CD8-positive, alpha-beta memory T cell (primary cell): Measurements from ENCODE around the gene SLC50A1. TPM values are rescaled to one million over a fixed set of nuclear protein-coding genes. Genes with fewer than 3 reads are reported as not detected.

ENCODE experiments used
- CTCF ChIA-PET: fragments of 350-600 bp; sonication (Branson Sonifier 250); formaldehyde crosslinking; loops from one replicate; lab custom pipeline; 2021; ENCODE audit warnings: antibody characterized with exemption; lab: Charles Lee
- POLR2A ChIA-PET: fragments of 350-600 bp; sonication (Branson Sonifier 250); formaldehyde crosslinking; loops from one replicate; lab custom pipeline; 2021; ENCODE audit warnings: antibody characterized with exemption; lab: Charles Lee
- DNase-seq, 5 donors: peaks; one replicate each; pipeline versions ENCODE4 v3.0.0 to v3.0.0-alpha.2; 2020 to 2022; ENCODE audit warnings: mixed read lengths in 1 of 5
- H3K27ac ChIP-seq: one replicate; pipeline ENCODE4 v1.7.0; 2013; ENCODE audit warnings: low read depth, mild to moderate bottlenecking, low read length, moderate library complexity
- H3K27me3 ChIP-seq: 2 replicates; pipeline ENCODE4 v1.7.0; 2013; ENCODE audit warnings: low read length, mild to moderate bottlenecking; ENCODE audit not compliant: insufficient read depth, poor library complexity, severe bottlenecking
- H3K36me3 ChIP-seq: 2 replicates; pipeline ENCODE4 v1.7.0; 2013; ENCODE audit warnings: mild to moderate bottlenecking, low read length, moderate library complexity; ENCODE audit not compliant: insufficient read depth
- H3K4me1 ChIP-seq: 2 replicates; pipeline ENCODE4 v1.7.0; 2013; ENCODE audit warnings: mild to moderate bottlenecking, low read length, moderate library complexity; ENCODE audit not compliant: insufficient read depth
- H3K4me3 ChIP-seq: 2 replicates; pipeline ENCODE4 v1.7.0; 2013; ENCODE audit warnings: mild to moderate bottlenecking, low read length
- H3K9me3 ChIP-seq: 2 replicates; pipeline ENCODE4 v1.7.0; 2013; ENCODE audit warnings: mild to moderate bottlenecking, low read length
- H3K27ac Mint-ChIP-seq, 8 donors: one replicate each; pipeline ENCODE4 v1.8.0; 2020 to 2021; ENCODE audit warnings: mixed read lengths in 8 of 8, mild to moderate bottlenecking in 6 of 8, inconsistent platforms in 3 of 8, moderate library complexity in 3 of 8
- H3K27me3 Mint-ChIP-seq, 2 donors: one replicate each; pipeline ENCODE4 v1.8.0; 2020 to 2021; ENCODE audit warnings: mixed read lengths in 2 of 2, mild to moderate bottlenecking in 1 of 2, moderate library complexity in 1 of 2
- H3K36me3 Mint-ChIP-seq, 3 donors: one replicate each; pipeline ENCODE4 v1.8.0; 2020 to 2021; ENCODE audit warnings: mixed read lengths in 3 of 3, inconsistent platforms in 1 of 3, mild to moderate bottlenecking in 1 of 3
- H3K4me1 Mint-ChIP-seq, 3 donors: one replicate each; pipeline ENCODE4 v1.8.0; 2020 to 2021; ENCODE audit warnings: mixed read lengths in 3 of 3, inconsistent platforms in 1 of 3, mild to moderate bottlenecking in 1 of 3
- H3K4me3 Mint-ChIP-seq, 7 donors: one replicate each; pipeline ENCODE4 v1.8.0; 2020 to 2021; ENCODE audit warnings: mixed read lengths in 7 of 7, mild to moderate bottlenecking in 6 of 7, moderate library complexity in 4 of 7, inconsistent platforms in 2 of 7
- H3K9me3 Mint-ChIP-seq, 5 donors: one replicate each; pipeline ENCODE4 v1.8.0; 2020 to 2022; ENCODE audit warnings: mixed read lengths in 5 of 5, mild to moderate bottlenecking in 3 of 5, moderate library complexity in 2 of 5, inconsistent platforms in 1 of 5
- polyA plus RNA-seq: library from polyadenylated mRNA; unstranded; fragments of 300-500 nt; fragmentation: Illumina TruSeq; gene quantifications from one replicate; pipeline ENCODE4 v1.2.3, GENCODE V29; 2021
- total RNA-seq, 2 experiments: library from RNA; stranded (reverse); gene quantifications; one replicate each; pipeline ENCODE4 v1.2.3, GENCODE V29; 2021

Gene SLC50A1
- total and polyA plus RNA-seq, 3 experiments from 2014 or later: 43.4 to 49.5 (median 47.2) TPM

- Histone ChIP-seq H3K4me3 (no peak overlapping the region), H3K27ac (no peak overlapping the region), H3K27me3 (no peaks in the 10 kb centered on the region), H3K4me1 (peaks cover 34% of the 10 kb centered on the region), H3K36me3 (no peaks in the 10 kb centered on the region), H3K9me3 (no peaks in the 10 kb centered on the region)
- peak overlapping the region in 5 of 7 donors; percentile 20 to 89 (median 54) for H3K4me3 Mint-ChIP-seq
- H3K36me3 Mint-ChIP-seq: no peaks in the 10 kb centered on the region
- no peak overlapping the region for H3K27ac Mint-ChIP-seq
- no peaks in the 10 kb centered on the region for H3K9me3 Mint-ChIP-seq
- ChIA-PET POLR2A (interaction anchor here (0.5 kb wide), 1 partner anchor 19 kb away, joined by 3 read pairs; no protein-coding TSS in a partner anchor), CTCF (interaction anchor here (1.2 to 1.7 kb wide), 2 partner anchors 35 to 42 kb away, joined by 4 to 5 read pairs; no protein-coding TSS in a partner anchor)
- DNase-seq: no peak
- H3K27me3 Mint-ChIP-seq: peaks cover 14 to 33% of the 10 kb centered on the region in 2 donors
- peaks cover 23 to 30% (median 23%) of the 10 kb centered on the region in 3 donors for H3K4me1 Mint-ChIP-seq
Observed at GRCh38 chr1:155125946-155126555, 9.6 kb upstream of the SLC50A1 start.

DNA sequence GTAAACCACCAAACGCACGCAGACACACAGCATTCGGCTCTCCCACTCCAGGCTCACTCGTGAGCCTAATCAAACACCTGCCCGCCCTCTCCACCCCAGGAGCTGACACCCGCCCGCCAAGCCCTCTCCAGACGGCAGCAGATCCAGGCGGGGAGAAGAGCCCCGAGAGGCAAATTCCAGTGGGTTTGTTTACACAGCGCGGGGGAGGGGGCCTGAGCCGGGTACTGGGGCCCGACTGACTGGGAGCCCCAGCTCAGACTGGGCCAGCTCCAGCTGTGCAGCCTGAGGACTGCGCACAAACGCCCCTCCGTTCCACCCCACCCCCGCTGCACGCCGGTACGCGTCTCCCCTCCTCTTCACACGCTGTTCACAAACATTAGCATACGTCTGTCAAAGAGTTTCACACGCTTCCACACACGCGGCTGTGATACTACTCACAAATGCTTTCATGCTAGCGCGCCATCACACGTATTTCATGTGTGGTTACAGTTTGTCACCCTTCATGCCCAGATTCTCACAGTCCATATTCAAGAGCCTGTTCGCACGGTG lies 9.0 kb upstream of the SLC50A1 start:
- CTCF ChIA-PET: interaction anchor here (1.7 kb wide), 1 partner anchor 36 kb away, joined by 5 read pairs; no protein-coding TSS in a partner anchor
- Histone ChIP-seq H3K4me1 (peaks cover 34% of the 10 kb centered on the region), H3K27ac (no peak overlapping the region), H3K27me3 (no peaks in the 10 kb centered on the region), H3K9me3 (no peaks in the 10 kb centered on the region), H3K4me3 (peak overlapping the region; percentile 64), H3K36me3 (no peaks in the 10 kb centered on the region)
- H3K4me1 Mint-ChIP-seq: peaks cover 23 to 30% (median 23%) of the 10 kb centered on the region in 3 donors
- H3K36me3 Mint-ChIP-seq: no peaks in the 10 kb centered on the region
- peak overlapping the region in 3 of 8 donors; percentile 4 to 66 (median 40) for H3K27ac Mint-ChIP-seq
- H3K9me3 Mint-ChIP-seq: no peaks in the 10 kb centered on the region
- POLR2A ChIA-PET: interaction anchor here (0.5 kb wide), 1 partner anchor 18 kb away, joined by 3 read pairs; no protein-coding TSS in a partner anchor
- peaks cover 16 to 34% of the 10 kb centered on the region in 2 donors for H3K27me3 Mint-ChIP-seq
- peak in 4 of 5 donors; percentile 34 to 64 (median 36) for DNase-seq
- H3K4me3 Mint-ChIP-seq: peak overlapping the region; percentile 78 to 93 (median 89)

- Histone ChIP-seq H3K36me3 (no peaks in the 10 kb centered on the region), H3K4me1 (peaks cover 34% of the 10 kb centered on the region), H3K27ac (peak within 1 kb of the TSS; percentile 55), H3K9me3 (no peaks in the 10 kb centered on the region), H3K4me3 (peak within 1 kb of the TSS; percentile 64), H3K27me3 (no peaks in the 10 kb centered on the region)
- Mint-ChIP-seq H3K4me3 (peak within 1 kb of the TSS; percentile 78 to 93 (median 89)), H3K27ac (peak within 1 kb of the TSS in 6 of 8 donors; percentile 13 to 77 (median 68)), H3K36me3 (no peaks in the 10 kb centered on the region), H3K27me3 (peaks cover 16 to 34% of the 10 kb centered on the region in 2 donors), H3K9me3 (no peaks in the 10 kb centered on the region), H3K4me1 (peaks cover 23 to 30% (median 23%) of the 10 kb centered on the region in 3 donors)
- ChIA-PET POLR2A (no interaction called here), CTCF (interaction anchor here (1.5 to 3.0 kb wide), 3 partner anchors 16 to 36 kb away, joined by 3 to 12 read pairs (median 5); no protein-coding TSS in a partner anchor)
- peak; percentile 22 to 63 (median 42) for DNase-seq
Observed at GRCh38 chr1:155127105-155127966, 8.3 kb upstream of the SLC50A1 start, which contains the start of gene EFNA1. EFNA1 (plus strand) TSS chr1:155127876; CDS start chr1:155127978, 102 bp downstream.

DNA sequence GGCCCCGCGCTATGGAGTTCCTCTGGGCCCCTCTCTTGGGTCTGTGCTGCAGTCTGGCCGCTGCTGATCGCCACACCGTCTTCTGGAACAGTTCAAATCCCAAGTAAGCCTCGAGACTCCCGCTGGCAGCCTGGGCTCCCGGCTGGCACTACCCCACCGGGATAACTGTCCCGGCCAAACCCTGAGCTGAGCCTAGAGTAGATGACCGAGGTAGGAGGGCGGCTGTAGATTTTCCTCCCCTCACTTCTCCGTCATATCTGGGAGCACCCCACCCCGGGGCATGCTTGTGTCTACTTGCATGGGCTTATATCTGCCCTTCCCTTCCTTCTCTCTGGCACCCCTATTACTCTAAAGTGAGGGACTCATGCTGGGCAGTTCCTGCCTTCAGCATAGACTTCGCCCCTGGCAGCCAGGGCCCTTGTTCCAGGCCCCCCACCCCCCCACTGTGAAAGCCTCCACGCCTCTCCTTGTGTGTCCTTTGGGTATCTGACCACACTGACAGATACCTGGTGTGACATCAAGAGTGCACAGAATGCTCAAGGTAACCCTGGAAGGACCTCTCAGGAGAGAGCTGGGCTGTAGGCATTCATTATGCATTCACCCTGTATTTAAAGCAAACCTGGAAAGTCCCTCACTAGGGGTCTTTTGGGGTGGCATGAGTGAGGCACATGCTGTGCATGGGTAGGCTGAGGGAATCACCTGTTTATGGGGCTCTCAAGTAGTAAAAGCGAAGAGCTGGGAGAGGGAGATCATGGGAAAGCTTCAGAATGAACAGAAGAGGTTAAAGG lies 7.5 kb upstream of the SLC50A1 start:
- peaks cover 34% of the 10 kb centered on the region for H3K4me1 ChIP-seq
- Mint-ChIP-seq H3K27me3 (peaks cover 16 to 34% of the 10 kb centered on the region in 2 donors), H3K27ac (peak overlapping the region in 5 of 8 donors; percentile 13 to 71 (median 47)), H3K36me3 (no peaks in the 10 kb centered on the region), H3K4me1 (peaks cover 23 to 30% (median 23%) of the 10 kb centered on the region in 3 donors), H3K4me3 (peak overlapping the region; percentile 68 to 89 (median 79)), H3K9me3 (no peaks in the 10 kb centered on the region)
- no peaks in the 10 kb centered on the region for H3K27me3 ChIP-seq
- peak overlapping the region; percentile 55 for H3K27ac ChIP-seq
- ChIA-PET CTCF (interaction anchor here (0.9 to 3.0 kb wide), 6 partner anchors 15 to 67 kb away, joined by 3 to 12 read pairs (median 4); partner anchors contain the start of gene KRTCAP2), POLR2A (no interaction called here)
- H3K9me3 ChIP-seq: no peaks in the 10 kb centered on the region
- peak overlapping the region; percentile 58 for H3K4me3 ChIP-seq
- H3K36me3 ChIP-seq: no peaks in the 10 kb centered on the region
- DNase-seq: no peak

- Mint-ChIP-seq H3K36me3 (no peaks in the 10 kb centered on the region), H3K9me3 (no peaks in the 10 kb centered on the region), H3K27ac (peak overlapping the region in 4 of 8 donors; percentile 13 to 81 (median 61)), H3K4me1 (peaks cover 23 to 30% (median 23%) of the 10 kb centered on the region in 3 donors), H3K27me3 (peaks cover 16 to 34% of the 10 kb centered on the region in 2 donors), H3K4me3 (peak overlapping the region; percentile 68 to 89 (median 79))
- no peaks in the 10 kb centered on the region for H3K9me3 ChIP-seq
- ChIA-PET CTCF (interaction anchor here (0.9 to 3.0 kb wide), 6 partner anchors 14 to 67 kb away, joined by 3 to 12 read pairs (median 4); partner anchors contain the start of gene KRTCAP2), POLR2A (no interaction called here)
- no peak overlapping the region for H3K27ac ChIP-seq
- no peaks in the 10 kb centered on the region for H3K36me3 ChIP-seq
- no peaks in the 10 kb centered on the region for H3K27me3 ChIP-seq
- H3K4me1 ChIP-seq: peaks cover 34% of the 10 kb centered on the region
- DNase-seq: peak in 1 of 5 donors; percentile 31
- H3K4me3 ChIP-seq: peak overlapping the region; percentile 58
Observed at GRCh38 chr1:155128755-155129473, 6.7 kb upstream of the SLC50A1 start.

DNA sequence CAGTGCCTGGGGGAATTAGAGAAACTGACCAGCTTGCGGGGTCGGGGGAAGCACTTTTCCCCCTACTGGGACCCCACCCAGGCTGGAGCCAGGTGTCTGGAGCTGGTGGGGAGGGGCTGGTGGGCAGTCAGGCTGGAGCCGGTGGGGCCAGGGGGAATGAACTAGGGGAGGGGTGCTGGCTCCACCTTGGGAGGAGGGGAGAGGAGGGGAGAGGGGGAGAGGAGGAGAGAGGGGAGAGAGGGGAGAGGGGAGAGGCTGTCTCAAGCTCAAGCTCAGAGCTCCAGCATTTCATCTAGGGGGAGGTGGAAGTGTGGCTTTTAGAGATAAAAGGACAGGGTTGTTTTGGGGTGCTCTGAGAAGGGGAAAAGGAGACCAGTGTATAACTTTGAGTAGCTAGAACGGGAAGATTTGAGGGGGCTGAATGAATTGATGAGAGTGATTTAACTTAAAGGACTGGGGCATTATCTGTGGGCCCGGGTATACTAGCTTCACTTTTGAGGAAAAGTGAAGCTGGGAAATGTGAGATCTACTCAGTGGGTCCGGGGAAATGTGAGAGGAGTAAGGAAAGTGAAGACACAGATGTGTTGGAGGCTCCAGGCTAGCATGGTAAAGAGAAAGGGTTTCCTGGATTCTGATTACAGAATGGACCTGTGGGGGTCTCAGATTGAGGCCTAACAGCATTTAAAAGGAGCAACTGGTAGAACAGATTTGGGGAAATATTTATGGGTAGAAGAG lies 5.2 kb upstream of the SLC50A1 start:
- H3K27ac Mint-ChIP-seq: peak overlapping the region in 2 of 8 donors; percentile 13 to 77
- no peak for DNase-seq
- H3K27me3 Mint-ChIP-seq: peaks cover 16 to 31% of the 10 kb centered on the region in 2 donors
- peaks cover 32 to 41% (median 33%) of the 10 kb centered on the region in 3 donors for H3K4me1 Mint-ChIP-seq
- no peak overlapping the region for H3K4me3 ChIP-seq
- ChIA-PET CTCF (interaction anchor here (1.2 to 3.0 kb wide), 4 partner anchors 39 to 46 kb away, joined by 3 to 12 read pairs (median 6); partner anchors contain the start of gene KRTCAP2), POLR2A (no interaction called here)
- H3K9me3 Mint-ChIP-seq: no peaks in the 10 kb centered on the region
- H3K36me3 ChIP-seq: no peaks in the 10 kb centered on the region
- no peaks in the 10 kb centered on the region for H3K9me3 ChIP-seq
- peak overlapping the region; percentile 6 for H3K27ac ChIP-seq
- no peaks in the 10 kb centered on the region for H3K27me3 ChIP-seq
- H3K4me1 ChIP-seq: peaks cover 41% of the 10 kb centered on the region
- H3K4me3 Mint-ChIP-seq: peak overlapping the region in 1 of 7 donors; percentile 37
- H3K36me3 Mint-ChIP-seq: peaks cover 0 to 4% (median 0%) of the 10 kb centered on the region in 3 donors
